DMS79 treated with DMSO at 0.1 percent for 48 hours (cell line): Measurements from ENCODE around the gene DAPP1.

Experiments used
- DNase-seq: peaks from one replicate; lab custom pipeline; 2025; lab: John Stamatoyannopoulos, UW

DAPP1 gene

GRCh38 chr4:99917575-99917974 lies 100.9 kb downstream of the DAPP1 start:
- DNase-seq: no peak

- DNase-seq: no peak
These were observed 102.0 kb downstream of the DAPP1 start for GRCh38 chr4:99918656-99919055.
